Gastrocnemius medialis (tissue), 4 donors: ENCODE measurements around the gene HIF1A.

Experiments
- POLR2A ChIP-seq, 2 donors: fragments of 450-650 bp; IDR thresholded peaks; one replicate each; pipeline ENCODE4 v1.6.1; 2017; ENCODE audit warnings: antibody characterized with exemption in 2 of 2, mild to moderate bottlenecking in 2 of 2, moderate library complexity in 2 of 2
- TF ChIP-seq, protein P1 (sequence below), 5 experiments: fragments of 450-650 bp in 3 of 5; fragments of 200-600 bp in 2 of 5; sonication (generic) in 2 of 5; IDR thresholded peaks in 4 of 5; conservative IDR thresholded peaks in 1 of 5; 1 replicate in 4 of 5; 2 replicates in 1 of 5; pipeline ENCODE4 v1.5.1; 2016 to 2019; ENCODE audit warnings: antibody characterized with exemption in 5 of 5, mild to moderate bottlenecking in 3 of 5, moderate library complexity in 3 of 5

DNA sequence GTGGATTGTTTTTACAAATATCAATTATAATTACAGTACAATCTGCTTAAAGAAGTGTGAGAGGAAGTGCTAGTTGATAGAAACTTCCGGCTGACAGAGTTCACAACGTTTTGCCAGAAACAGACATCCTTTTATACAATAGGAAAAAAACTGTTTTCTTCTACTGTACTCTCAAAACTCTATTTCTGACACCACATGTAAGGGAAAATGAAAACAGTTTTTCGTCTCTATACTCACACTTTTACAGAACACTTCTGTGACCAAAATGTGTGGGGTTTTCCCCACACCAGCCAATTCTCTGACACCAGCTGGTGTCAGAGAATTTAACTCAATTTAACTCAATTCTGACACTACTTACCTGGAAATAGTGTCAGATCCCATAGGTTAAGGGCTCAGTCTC, 24.2 kb upstream of the HIF1A start:
- TF ChIP-seq, protein P1, sequence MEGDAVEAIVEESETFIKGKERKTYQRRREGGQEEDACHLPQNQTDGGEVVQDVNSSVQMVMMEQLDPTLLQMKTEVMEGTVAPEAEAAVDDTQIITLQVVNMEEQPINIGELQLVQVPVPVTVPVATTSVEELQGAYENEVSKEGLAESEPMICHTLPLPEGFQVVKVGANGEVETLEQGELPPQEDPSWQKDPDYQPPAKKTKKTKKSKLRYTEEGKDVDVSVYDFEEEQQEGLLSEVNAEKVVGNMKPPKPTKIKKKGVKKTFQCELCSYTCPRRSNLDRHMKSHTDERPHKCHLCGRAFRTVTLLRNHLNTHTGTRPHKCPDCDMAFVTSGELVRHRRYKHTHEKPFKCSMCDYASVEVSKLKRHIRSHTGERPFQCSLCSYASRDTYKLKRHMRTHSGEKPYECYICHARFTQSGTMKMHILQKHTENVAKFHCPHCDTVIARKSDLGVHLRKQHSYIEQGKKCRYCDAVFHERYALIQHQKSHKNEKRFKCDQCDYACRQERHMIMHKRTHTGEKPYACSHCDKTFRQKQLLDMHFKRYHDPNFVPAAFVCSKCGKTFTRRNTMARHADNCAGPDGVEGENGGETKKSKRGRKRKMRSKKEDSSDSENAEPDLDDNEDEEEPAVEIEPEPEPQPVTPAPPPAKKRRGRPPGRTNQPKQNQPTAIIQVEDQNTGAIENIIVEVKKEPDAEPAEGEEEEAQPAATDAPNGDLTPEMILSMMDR (IDR thresholded peaks at IDR 0.05 in 4 of 5, conservative IDR thresholded peaks at IDR 0.05 in 1 of 5), result no peak
- TF ChIP-seq POLR2A (IDR thresholded peaks at IDR 0.05), result no peak
